Stimulated activated CD4-positive, alpha-beta T cell treated with anti-CD3 and anti-CD28 coated beads, Interleukin-1b, Interleukin-23, amount 100 ng/mL, for 48 hours (primary cell): ENCODE results near the gene FAM89A.

ENCODE experiments used
- DNase-seq: peaks from one replicate; pipeline ENCODE4 v3.0.0-alpha.2; 2020

FAM89A gene

GRCh38 chr1:231040019-231040799 lies at the start of gene FAM89A:
FAM89A (minus strand) TSS chr1:231040254; CDS start chr1:231040211, 43 bp downstream.
- peak; percentile 62 for DNase-seq

DNA sequence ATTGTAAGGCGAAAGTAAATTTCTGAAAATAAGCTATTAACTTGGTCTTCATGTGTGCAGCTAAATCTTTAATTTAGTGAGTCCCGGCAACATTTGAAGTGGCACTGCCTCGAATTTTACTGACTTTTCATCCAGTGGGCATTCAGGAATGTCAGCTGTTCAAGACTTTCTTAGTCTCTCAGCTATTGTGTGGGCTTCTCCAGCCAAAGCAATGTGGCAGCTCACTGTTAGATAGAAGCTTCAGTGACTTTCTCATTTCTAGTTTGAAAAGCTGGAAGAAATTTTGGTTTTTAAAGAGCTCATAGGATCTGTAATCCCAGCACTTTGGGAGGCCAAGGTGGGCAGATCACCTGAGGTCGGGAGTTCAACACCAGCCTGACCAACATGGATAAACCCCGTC lies 44.3 kb upstream of the FAM89A start:
- no peak for DNase-seq

- no peak for DNase-seq
Observed at GRCh38 chr1:231079163-231079562, 39.1 kb upstream of the FAM89A start.

- no peak for DNase-seq
Observed at GRCh38 chr1:231078250-231078649, 38.2 kb upstream of the FAM89A start.

GRCh38 chr1:231076802-231077201 lies 36.7 kb upstream of the FAM89A start:
- DNase-seq, result no peak

GRCh38 chr1:231075497-231075896 lies 35.4 kb upstream of the FAM89A start:
- no peak for DNase-seq

DNA sequence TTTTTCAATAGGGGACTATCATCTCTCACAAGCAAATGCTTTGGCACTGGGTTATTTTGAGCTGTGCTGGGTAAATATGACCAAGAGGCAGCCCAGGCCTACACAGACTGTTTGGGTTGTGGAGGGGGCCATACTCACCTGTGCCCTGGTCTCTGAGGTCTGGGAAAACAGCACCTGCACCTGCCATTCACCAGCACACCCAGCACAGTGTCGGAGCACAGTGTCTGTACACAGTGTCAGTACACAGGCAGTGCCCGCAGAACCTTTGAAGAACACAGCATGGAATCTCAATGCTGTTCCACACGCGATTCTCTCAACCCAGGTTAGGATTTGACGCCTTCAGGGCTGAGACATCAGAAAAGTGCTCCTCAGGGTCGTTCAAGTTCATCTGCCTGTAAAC lies 35.0 kb upstream of the FAM89A start:
- DNase-seq, result no peak

GRCh38 chr1:231074046-231074445 lies 34.0 kb upstream of the FAM89A start:
- DNase-seq, result no peak

DNA sequence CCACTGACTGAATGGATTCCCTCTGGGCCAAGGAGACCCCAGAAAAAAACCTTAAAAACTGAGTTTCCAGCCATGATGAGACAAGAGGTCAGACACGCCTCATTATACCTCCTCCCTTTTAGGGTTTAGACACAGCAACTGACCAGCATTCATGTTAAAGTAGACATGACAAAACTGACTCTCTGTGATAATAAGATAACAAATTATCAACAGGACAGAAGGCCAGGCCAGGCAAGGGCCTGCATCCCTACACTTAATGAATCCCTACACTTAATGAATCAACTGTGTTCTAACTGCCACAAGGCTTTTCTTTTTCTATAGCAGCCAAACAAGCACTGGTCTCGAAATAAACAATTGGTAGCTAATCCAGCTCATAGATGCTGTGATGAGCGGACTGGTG lies 33.3 kb upstream of the FAM89A start:
- DNase-seq, result no peak

DNA sequence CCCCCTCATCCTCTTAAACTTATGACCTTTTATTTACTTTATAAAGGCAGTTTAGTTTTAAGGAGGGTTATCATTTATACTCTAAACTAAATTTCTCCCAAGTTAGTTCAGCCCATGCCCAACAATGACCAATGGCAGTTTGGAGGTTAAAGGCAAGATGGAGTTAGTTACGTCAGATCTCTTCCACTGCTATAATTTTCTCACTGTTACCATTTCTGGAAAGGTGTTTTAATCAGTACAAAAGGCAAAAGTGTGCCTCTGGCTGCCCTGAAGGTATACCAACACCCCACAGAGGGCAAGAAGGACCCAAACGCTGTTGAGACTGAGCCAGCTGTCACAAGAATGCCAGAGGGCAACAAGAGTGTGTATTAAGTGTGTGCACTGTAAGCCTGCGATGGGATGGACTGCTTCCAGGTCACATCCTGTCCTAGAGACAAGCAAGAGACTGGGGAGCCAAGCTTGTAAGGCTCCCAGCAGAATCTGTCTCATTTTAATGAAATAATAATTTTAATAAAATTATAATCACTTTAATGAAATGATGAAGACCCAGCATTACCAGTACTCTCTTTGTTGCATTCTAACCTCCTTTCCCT lies 32.5 kb upstream of the FAM89A start:
- DNase-seq, result no peak

DNA sequence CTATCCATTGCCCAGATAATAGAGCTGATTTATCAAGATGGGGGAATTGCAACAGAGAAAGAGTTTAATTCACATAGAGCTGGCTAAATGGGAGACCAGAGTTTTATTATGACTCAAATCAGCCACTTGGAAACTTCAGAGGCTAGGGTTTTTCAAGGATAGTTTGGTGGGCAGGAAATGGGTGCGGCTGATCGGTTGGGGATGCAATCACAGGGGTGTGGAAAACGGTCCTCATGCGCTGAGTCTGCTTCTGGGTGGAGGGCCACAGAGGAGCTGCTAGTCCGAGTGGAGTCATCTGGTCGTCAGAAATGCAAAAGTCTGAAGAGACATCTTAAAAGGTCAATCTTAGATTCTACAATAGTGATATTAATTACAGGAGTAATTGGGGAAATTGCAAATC lies 32.0 kb upstream of the FAM89A start:
- no peak for DNase-seq

GRCh38 chr1:231070758-231071444 lies 30.8 kb upstream of the FAM89A start:
- no peak for DNase-seq

DNA sequence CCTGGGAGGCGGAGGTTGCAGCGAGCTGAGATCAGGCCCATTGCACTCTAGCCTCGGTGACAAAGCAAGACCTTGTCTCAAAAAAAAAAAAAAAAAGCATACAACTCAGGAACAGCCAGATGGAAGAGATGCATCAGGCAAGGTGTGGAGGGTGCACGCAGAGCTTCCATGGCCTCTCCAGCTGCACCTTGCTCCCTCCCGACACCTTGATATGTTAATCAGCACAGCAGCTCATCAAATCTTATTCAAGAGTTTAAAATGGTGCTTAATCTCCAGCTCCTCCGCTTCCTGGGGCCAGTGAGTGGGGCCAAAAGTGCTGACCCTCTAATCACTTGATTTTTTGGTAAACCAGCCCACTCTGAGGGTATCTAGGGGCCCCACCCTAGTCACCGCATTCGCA lies 29.3 kb upstream of the FAM89A start:
- no peak for DNase-seq

GRCh38 chr1:231068762-231069161 lies 28.7 kb upstream of the FAM89A start:
- DNase-seq, result no peak

- DNase-seq, result no peak
Observed at GRCh38 chr1:231065510-231066241, 25.6 kb upstream of the FAM89A start.

DNA sequence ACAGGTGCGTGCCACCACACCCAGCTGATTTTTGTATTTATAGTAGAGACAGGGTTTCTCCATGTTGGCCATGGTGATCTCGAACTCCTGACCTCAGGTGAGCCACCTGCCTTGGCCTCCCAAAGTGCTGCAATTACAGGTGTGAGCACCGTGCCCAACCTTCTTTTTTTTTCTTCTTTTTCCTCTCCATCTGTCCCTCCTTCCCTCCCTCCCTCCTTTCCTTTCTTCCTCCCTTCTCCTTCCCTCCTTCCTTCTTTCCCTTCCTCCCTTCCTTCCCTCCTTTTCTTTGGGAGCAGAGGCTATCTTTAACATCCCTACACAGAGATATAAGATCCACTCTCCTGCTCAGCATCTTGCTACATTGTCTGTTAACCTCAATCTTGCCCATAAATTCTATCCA lies 24.4 kb upstream of the FAM89A start:
- DNase-seq, result no peak

DNA sequence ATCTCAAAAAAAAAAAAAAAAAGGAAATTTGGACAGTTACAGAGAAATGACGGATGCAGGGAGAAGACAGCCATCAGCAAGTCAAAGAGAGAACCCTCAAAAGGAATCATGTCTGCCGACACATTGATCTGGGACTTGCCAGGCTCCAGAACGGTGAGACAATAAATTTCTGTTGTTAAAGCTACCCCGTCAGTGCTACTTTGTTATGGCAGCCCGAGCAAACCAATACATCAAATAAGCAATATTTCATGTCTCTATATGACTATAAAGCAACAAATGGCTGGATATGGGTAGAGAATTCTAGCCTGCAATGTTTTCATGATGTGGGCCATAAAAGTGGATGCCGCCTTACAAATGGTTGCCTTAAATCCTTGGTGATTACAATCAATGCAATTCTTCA lies 23.3 kb upstream of the FAM89A start:
- no peak for DNase-seq

DNA sequence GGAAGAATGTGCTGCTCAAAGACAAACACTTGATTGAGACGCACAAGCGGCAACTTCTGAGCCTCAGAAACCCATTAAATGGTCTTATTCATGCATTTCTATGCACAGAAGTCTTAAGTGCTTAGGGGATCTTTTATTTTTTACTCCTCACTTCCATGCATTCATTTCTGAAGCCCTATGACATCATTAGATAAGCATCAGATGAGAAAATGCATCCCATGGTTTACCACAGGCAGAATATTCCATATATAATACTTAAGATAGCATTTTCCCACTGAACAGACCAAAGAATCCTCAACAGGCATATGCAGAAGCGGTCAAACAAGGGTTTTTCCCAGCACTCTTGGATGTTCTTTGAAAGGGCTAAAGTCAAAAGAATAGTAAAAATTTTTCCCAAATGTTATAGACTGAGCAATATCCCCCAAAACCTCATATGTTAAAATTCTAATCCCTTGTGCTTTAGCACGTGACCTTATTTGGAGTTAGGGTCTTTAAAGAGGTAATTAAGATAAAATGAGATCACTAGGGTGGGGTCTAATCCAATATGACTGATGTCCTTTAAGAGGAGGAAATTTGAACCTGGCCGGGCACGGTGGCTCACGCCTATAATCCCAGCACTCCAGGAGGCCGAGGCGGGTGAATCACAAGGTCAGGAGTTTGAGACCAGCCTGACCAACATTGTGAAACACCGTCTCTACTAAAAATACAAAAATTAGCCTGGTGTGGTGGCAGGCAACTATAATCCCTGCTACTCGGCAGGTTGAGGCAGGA lies 22.6 kb upstream of the FAM89A start:
- DNase-seq, result no peak

GRCh38 chr1:231059566-231060193 lies 19.6 kb upstream of the FAM89A start:
- DNase-seq, result no peak

DNA sequence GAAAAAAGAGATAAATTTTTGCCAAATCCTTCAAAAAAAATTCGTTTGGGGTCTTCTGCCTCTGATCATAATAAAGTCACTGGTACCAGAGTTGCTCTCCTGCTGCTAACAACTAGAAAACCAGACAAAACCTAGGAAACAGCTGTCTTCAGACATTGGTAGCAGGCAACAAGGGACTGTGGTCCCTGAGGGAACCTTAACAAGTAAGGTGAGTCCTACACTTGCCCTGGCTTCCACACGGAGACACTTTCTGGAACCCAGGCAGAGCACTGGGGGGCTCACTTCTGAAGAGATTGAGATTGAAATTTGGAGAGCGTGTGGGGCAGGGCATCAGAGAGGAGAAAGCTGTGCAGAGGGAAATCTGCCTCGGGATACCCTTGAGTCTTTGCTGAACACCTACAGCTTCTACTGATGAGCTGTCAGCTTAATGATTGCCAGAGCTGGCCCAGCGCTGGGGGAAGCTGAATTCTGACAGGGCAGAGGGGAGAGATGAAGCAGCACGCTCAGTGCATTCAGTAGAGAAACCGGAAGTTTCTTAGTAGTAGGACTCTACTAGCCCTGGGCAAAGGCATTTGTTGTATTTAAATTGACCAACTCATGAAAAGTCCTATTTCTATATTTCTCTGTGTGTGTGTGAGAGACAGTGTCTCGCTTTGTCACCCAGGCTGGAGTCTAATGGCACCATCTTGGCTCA lies 18.5 kb upstream of the FAM89A start:
- DNase-seq, result no peak

DNA sequence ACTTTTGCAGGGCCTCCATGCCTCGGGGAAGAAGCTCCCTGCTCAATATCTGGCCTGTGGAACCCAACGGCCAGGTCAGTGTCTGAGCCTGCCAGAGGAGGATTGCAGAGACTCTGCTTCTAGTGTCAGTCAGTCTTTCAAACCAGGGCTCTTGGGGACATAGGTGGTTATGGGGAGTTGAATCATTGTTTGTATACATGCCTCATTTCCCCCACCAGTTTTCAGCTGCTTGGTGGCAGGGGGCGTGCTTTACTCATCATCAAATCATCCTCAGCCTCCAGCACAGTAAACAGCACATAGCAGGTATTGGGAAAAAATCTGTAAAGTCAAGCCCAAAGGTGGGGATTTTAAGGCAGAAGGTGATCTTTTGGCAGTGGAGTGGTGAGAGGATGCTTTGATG lies 17.4 kb upstream of the FAM89A start:
- no peak for DNase-seq

DNA sequence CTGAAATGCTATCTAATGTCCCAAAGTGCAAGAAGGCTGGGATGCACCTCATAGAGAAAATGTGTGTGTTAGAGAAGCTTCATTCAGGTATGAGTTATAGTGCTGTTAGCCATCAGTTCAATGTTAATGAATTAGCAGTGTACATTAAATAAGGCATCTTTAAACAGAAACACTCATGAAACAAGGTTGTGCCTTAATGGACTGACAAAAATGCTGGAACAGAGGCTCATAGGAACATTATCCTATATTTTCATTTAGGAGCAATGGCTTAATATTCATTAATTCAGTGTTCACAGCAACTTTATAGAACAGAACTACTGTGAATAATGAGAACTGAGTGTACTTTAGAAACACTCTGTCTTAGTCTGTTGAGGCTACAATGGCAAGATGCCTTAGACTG lies 15.2 kb upstream of the FAM89A start:
- DNase-seq, result no peak
